ENCODE measurements around the gene ALG14. TPM values are rescaled to one million over a fixed set of nuclear protein-coding genes. Genes with fewer than 3 reads are reported as not detected.
A peak's percentile ranks its signal among the peaks of the same experiment; 100 is the strongest.

ALG14 gene
- total and polyA plus RNA-seq, 2 of the 4 experiments (the other 2 are of a cell fraction), result 1.7 to 2.0 TPM

DNA sequence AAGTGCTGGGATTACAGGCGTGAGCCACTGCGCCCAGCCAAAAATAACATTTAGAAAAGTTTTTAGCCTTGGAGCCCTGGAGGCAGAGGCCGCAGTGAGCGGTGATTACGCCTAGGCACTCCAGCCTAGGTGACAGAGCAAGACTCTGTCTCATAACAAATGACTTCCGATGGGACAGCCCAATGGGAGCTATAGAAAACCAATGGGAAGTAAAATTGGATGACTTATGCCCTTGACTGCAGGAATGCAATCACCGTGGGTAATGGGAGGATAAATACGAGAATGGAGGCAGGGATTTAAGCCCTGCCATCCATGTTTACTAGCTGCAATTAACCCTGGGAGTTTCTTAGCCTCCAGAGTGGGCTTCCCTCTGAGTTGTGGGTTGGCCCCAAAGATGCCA lies 108.9 kb downstream of the ALG14 start:
- POLR2A ChIA-PET (ENCODE audit: unreplicated experiment), result interaction anchor here (0.7 kb wide), 1 partner anchor 62 kb away, joined by 3 read pairs; no protein-coding TSS in a partner anchor
- H3K9me3 ChIP-seq (ENCODE audit: control insufficient read depth, insufficient read depth, low read length), result no peaks in the 10 kb centered on the region
- H2BK20ac ChIP-seq (ENCODE audit: low read depth, low read length), result no peak overlapping the region
- no peak overlapping the region for H3K4me3 ChIP-seq (ENCODE audit: insufficient read depth, low read depth, low read length)
- no peak for ATAC-seq (ENCODE audit: low read depth)
- H3K4me2 ChIP-seq (ENCODE audit: low read depth, low read length), result no peak overlapping the region
- no peak overlapping the region for H3K14ac ChIP-seq (replicated peaks; ENCODE audit: low read depth, low read length)
- dilution Hi-C loops (cut with HindIII; ENCODE audit: low sequenced_read_pairs, unreplicated experiment), result no loop called here
- no peaks in the 10 kb centered on the region for H3K27me3 ChIP-seq (ENCODE audit: control insufficient read depth, insufficient read depth, low read length)
- no peak overlapping the region for H3K4ac ChIP-seq (ENCODE audit: low read depth, low read length)
- no peak overlapping the region for H4K91ac ChIP-seq (ENCODE audit: insufficient read depth, low read depth, low read length)
- H4K20me1 ChIP-seq (ENCODE audit: insufficient read depth, low read length), result no peaks in the 10 kb centered on the region
- 74% methylated on average over 5 of the region's 8 CpGs; no CpG with 5 or more reads in 1 of the 2 experiments for WGBS, 2 experiments (ENCODE audit: extremely low coverage in 2 of 2, insufficient read length in 1 of 2)
- no peaks in the 10 kb centered on the region for H3K79me1 ChIP-seq (ENCODE audit: low read depth in 1 of 2, low read length in 2 of 2)
- DNase-seq, result no peak
- H2AFZ ChIP-seq (replicated peaks; ENCODE audit: low read length, poor library complexity), result no peak overlapping the region
- H2AK5ac ChIP-seq (ENCODE audit: low read depth, low read length), result peak overlapping the region; percentile 15; the same call in 1 of the 2 replicates
- H3K4me1 ChIP-seq (ENCODE audit: control insufficient read depth, insufficient read depth, low read length), result no peaks in the 10 kb centered on the region
- intact Hi-C loops (cut with micrococcal nuclease), result no loop called here
- no peaks in the 10 kb centered on the region for H3K9me1 ChIP-seq (ENCODE audit: insufficient read depth, low read length)
- H2BK15ac ChIP-seq (ENCODE audit: low read depth, low read length), result no peak overlapping the region
- H3K56ac ChIP-seq (ENCODE audit: extremely low read depth, insufficient read depth, low read length), result no peak overlapping the region
- in situ Hi-C loops (cut with MboI; ENCODE audit: low sequenced_read_pairs), result no loop called here
- H3K36me3 ChIP-seq (ENCODE audit: control insufficient read depth, insufficient read depth, low read length), result no peaks in the 10 kb centered on the region
- H3K18ac ChIP-seq (ENCODE audit: low read depth, low read length), result no peak overlapping the region
- H4K5ac ChIP-seq (ENCODE audit: low read depth, low read length), result no peak overlapping the region
- H2BK5ac ChIP-seq (ENCODE audit: low read depth, low read length, poor library complexity, severe bottlenecking), result no peak overlapping the region
- no peak overlapping the region for H3K9ac ChIP-seq (ENCODE audit: low read depth, low read length)
- BruUV-seq (replicated peaks), result no TSS peak
- H4K8ac ChIP-seq (ENCODE audit: low read depth in 2 of 2, low read length in 2 of 2), result 0 out of 4 replicates have a peak overlapping the region, but pooled peaks of 1 of the 2 experiments have one; percentile 3
- H3K27ac ChIP-seq (ENCODE audit: insufficient read depth, low read length), result no peak overlapping the region
- TF ChIP-seq, protein P1, sequence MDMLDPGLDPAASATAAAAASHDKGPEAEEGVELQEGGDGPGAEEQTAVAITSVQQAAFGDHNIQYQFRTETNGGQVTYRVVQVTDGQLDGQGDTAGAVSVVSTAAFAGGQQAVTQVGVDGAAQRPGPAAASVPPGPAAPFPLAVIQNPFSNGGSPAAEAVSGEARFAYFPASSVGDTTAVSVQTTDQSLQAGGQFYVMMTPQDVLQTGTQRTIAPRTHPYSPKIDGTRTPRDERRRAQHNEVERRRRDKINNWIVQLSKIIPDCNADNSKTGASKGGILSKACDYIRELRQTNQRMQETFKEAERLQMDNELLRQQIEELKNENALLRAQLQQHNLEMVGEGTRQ (IDR thresholded peaks at IDR 0.05; ENCODE audit: low read depth, low read length), result no peak
- TF ChIP-seq FOS (IDR thresholded peaks at IDR 0.05; ENCODE audit: low read depth, low read length) (no peak), BHLHE40 (IDR thresholded peaks at IDR 0.05; ENCODE audit: low read depth, low read length) (no peak), NFE2L2 (IDR thresholded peaks at IDR 0.05; ENCODE audit: low read depth, low read length) (no peak), RFX5 (IDR thresholded peaks at IDR 0.05; ENCODE audit: low read depth, low read length) (no peak), RCOR1 (IDR thresholded peaks at IDR 0.05; ENCODE audit: insufficient replicate concordance, low read length) (no peak), POLR2A (IDR thresholded peaks at IDR 0.05; ENCODE audit: low read depth, low read length) (no peak), MAZ (IDR thresholded peaks at IDR 0.05; ENCODE audit: borderline replicate concordance, low read depth, low read length) (no peak)
- CTCF ChIA-PET, result no interaction called here
- peak overlapping the region; percentile 65; the same call in 1 of the 2 replicates for H3K23ac ChIP-seq (ENCODE audit: low read depth, low read length)
- no peak overlapping the region for H2AK9ac ChIP-seq (replicated peaks; ENCODE audit: low read depth, low read length, poor library complexity)
- H2BK120ac ChIP-seq (ENCODE audit: low read depth, low read length), result no peak overlapping the region
